GM12872 (cell line): ENCODE data around the gene ZCCHC7.

Source experiments
- TF ChIP-seq, protein P1 (sequence below): IDR thresholded peaks from 3 replicates; pipeline ENCODE4 v1.5.1; 2011; ENCODE audit warnings: low read depth, mild to moderate bottlenecking, low read length, moderate library complexity; ENCODE audit not compliant: insufficient read depth

Gene ZCCHC7

DNA sequence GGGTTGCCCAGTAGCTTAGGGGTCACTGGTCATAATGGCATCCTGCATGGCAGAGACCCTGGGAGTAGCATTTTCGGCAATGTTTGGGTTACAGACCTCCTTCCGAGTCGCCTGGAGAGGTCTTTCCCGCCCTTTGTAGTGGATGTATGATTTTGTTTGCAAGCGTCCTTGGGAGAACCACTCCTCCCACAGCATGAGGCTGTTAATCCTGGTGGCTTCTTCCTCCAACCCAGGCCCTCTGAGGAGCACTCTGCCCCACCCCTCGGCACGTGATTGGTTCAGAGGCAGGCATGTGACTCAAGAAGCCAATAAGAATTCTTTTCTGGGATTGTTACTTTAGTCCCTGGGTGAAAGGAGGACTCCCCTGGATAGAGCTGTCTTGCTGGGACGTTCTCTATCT, 271.9 kb downstream of the ZCCHC7 start:
- TF ChIP-seq, protein P1, sequence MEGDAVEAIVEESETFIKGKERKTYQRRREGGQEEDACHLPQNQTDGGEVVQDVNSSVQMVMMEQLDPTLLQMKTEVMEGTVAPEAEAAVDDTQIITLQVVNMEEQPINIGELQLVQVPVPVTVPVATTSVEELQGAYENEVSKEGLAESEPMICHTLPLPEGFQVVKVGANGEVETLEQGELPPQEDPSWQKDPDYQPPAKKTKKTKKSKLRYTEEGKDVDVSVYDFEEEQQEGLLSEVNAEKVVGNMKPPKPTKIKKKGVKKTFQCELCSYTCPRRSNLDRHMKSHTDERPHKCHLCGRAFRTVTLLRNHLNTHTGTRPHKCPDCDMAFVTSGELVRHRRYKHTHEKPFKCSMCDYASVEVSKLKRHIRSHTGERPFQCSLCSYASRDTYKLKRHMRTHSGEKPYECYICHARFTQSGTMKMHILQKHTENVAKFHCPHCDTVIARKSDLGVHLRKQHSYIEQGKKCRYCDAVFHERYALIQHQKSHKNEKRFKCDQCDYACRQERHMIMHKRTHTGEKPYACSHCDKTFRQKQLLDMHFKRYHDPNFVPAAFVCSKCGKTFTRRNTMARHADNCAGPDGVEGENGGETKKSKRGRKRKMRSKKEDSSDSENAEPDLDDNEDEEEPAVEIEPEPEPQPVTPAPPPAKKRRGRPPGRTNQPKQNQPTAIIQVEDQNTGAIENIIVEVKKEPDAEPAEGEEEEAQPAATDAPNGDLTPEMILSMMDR: no peak

DNA sequence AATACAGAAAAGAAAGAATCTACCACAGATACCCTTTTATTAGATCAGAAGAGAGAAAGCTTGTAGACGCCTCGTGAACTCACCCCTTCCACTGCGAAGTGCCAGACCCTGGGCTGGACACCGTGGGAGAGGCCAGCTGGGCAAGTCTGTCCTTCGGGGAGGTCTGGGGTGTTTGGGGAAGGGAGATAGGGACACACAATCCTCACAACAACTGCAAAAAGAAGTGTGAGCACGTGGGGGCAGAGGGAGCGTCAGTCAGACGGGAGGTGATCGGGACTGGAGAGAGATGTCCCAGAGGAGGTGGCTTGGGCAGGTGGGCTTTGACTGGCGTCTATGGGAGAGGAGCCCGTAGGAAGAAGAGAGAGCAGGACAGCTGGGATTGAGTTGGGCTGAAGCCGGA, 274.9 kb downstream of the ZCCHC7 start:
- TF ChIP-seq, protein P1: no peak

DNA sequence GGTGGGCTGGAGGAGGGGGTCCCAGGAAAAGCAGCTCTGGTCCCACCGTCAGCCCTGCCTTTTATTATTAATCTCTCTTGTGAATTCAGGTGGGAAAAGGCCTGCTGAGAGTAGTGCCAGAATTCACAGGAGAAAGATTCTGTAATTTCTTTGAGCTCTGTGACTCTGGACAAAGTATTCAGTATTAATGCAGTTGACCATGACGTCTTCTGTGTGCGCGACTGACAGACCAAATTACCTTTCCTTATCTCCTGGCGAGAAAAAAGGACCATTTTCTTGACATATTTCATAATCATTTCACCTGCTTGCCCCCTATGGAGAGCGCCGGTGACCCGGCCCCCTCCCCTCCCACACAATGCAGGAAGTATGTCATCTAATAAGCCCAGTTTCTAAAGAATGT, 275.3 kb downstream of the ZCCHC7 start:
- TF ChIP-seq, protein P1: no peak

DNA sequence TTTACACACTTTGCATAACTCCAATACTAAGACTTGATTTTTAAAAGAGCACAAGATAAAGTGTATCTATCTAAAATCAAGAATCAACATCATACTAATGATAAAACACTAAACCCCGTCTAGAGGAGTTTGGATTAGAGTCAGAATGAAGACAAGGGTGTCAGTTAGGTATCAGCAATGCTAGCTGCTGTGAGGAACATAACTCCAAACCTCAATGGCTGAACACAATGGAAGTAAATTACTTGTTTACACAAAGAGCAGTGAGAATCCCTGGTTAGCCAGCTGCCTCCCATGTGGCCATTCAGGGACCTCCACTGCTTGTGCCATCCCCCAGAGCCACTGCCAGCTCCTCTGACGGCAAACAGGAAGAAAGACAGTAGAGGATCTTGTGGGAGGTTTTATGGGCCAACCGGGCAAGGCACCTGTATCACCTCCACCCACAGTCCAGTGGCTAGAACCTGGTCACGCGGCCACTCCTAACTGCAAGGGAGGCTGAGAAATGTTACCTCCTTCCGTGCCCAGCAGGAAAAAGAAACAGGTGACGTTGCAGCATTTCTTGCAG, 278.2 kb downstream of the ZCCHC7 start:
- TF ChIP-seq, protein P1: no peak

DNA sequence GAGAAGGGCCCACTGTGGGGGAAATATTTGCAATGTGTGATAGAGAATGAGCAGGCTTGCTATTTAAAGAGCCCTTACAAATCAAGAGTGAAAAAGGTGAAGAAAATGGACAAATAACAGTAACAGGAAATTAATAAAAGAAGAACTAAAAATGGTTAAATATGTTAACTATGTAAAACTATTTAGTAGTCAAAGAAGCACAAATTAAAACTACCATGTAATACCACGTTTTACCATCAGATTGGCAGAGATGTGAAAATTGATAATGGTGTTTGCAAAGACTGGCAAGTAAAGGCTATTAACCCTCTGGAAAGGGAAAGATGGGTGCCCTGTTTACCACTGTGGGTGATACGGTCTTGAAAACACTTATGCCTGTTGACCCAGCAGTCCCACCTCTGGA, 279.0 kb downstream of the ZCCHC7 start:
- TF ChIP-seq, protein P1: no peak

DNA sequence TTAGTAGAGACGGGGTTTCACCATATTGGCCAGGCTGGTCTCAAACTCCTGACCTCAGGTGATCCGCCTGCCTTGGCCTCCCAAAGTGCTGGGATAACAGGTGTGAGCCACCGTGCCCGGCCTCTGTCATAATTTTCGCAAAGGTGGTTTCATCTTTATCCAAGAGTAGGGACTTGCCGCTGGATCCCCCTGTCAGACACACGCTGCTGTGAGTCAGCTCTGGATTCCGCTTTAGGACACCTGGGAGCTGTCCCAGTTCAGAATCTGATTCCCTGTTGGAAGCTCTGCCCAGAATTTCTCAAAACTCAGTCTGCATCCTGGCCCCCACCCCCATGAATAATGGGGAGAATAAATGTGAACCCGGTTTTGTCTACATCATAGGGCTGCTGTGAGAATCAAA, 284.2 kb downstream of the ZCCHC7 start:
- TF ChIP-seq, protein P1: no peak

DNA sequence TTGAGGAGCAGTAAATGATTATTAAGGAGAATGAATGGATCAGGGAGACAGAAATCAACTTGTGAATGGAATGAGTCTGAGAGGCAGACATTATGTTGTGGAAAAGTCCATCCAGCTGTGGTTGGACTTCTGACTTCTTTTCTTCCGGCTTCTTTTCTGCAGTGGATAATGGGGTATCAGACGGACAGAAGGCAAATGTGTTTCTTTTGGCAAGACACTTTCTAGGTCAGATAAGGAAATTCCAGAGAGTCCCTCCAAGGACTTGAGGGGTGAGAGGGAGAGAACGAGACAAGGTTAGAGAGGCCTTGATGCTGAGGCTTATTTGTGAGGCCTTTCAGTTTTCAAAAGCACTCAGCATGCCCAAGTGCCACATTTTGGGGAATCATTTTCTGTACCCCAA, 285.0 kb downstream of the ZCCHC7 start:
- TF ChIP-seq, protein P1: no peak
